Osteocyte (in vitro differentiated cells): Measurements from ENCODE around the gene FLT1. TPM values are rescaled to one million over a fixed set of nuclear protein-coding genes. Genes with fewer than 3 reads are reported as not detected.

ENCODE experiments used
- DNase-seq: peaks from one replicate; pipeline ENCODE4 v3.0.0; 2021; ENCODE audit warnings: mixed read lengths; ENCODE audit not compliant: unreplicated experiment; ENCODE audit errors: extremely low spot score
- H3K27ac Mint-ChIP-seq: one replicate; pipeline ENCODE4 v1.8.0; 2021; ENCODE audit warnings: mild to moderate bottlenecking, mixed read lengths; ENCODE audit not compliant: unreplicated experiment
- H3K27me3 Mint-ChIP-seq: one replicate; pipeline ENCODE4 v1.8.0; 2021; ENCODE audit warnings: mixed read lengths; ENCODE audit not compliant: unreplicated experiment
- H3K36me3 Mint-ChIP-seq: one replicate; pipeline ENCODE4 v1.8.0; 2021; ENCODE audit warnings: mixed read lengths; ENCODE audit not compliant: unreplicated experiment
- H3K4me1 Mint-ChIP-seq: one replicate; pipeline ENCODE4 v1.8.0; 2021; ENCODE audit warnings: mixed read lengths; ENCODE audit not compliant: unreplicated experiment
- H3K4me3 Mint-ChIP-seq: one replicate; pipeline ENCODE4 v1.8.0; 2021; ENCODE audit warnings: mild to moderate bottlenecking, moderate library complexity, mixed read lengths; ENCODE audit not compliant: unreplicated experiment
- H3K9me3 Mint-ChIP-seq: one replicate; pipeline ENCODE4 v1.8.0; 2021; ENCODE audit warnings: mixed read lengths; ENCODE audit not compliant: unreplicated experiment
- CTCF ChIP-seq: fragments of 200-600 bp; sonication (generic); IDR thresholded peaks from 2 replicates; pipeline ENCODE4 v1.5.0; 2021; ENCODE audit warnings: antibody characterized with exemption, mild to moderate bottlenecking, moderate library complexity
- total RNA-seq: library from RNA; stranded (reverse); gene quantifications from 2 replicates; pipeline ENCODE4 v1.2.1, GENCODE V29; 2021

The FLT1 gene
- total RNA-seq, 1 donor from 2014 or later = 3.4 TPM

DNA sequence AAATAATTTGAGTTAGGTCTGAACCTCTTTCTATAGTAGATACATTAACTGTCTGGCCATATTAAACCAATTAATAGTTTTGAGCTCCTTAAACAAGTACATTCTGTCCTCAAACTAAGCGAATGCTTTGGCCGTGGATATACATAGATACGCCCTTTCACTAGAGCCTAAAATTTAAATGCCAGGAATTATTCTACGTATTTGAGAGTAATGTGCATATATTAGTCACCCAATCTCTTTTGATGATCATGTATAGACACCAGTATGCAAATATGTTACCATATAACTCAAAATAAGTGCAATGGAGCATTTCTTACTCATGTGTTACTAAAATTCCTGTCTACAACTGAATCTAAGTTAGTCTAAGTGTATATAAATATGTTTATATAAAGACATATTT, 70.4 kb downstream of the FLT1 start:
- no peak for TF ChIP-seq CTCF
- no peak overlapping the region for H3K27ac Mint-ChIP-seq
- DNase-seq = no peak
- H3K9me3 Mint-ChIP-seq = no peaks in the 10 kb centered on the region
- peaks cover 17% of the 10 kb centered on the region for H3K4me1 Mint-ChIP-seq
- no peak overlapping the region for H3K4me3 Mint-ChIP-seq
- no peaks in the 10 kb centered on the region for H3K27me3 Mint-ChIP-seq
- H3K36me3 Mint-ChIP-seq = no peaks in the 10 kb centered on the region

DNA sequence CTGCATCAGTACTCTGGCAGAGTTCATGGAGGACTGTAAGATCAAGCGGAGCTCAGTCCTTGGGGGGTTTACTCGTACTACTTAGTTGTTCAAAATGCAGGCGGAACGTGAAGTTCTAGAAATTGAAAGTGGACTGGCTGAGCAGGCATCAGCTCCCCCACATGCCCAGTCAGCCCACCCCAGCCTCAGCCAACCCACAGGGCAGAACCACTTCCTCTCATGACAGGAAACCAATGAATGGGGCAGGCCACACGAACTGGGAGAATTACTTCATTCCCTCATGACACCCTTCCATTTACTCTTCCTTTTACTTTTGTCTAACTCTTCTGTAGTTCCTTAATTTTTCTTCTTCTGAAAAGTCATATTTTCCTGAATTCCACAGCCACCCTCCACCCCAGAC, 71.9 kb downstream of the FLT1 start:
- Mint-ChIP-seq H3K27ac (no peak overlapping the region), H3K4me1 (peaks cover 17% of the 10 kb centered on the region), H3K4me3 (no peak overlapping the region), H3K27me3 (no peaks in the 10 kb centered on the region), H3K36me3 (no peaks in the 10 kb centered on the region), H3K9me3 (no peaks in the 10 kb centered on the region)
- DNase-seq = no peak
- no peak for TF ChIP-seq CTCF

DNA sequence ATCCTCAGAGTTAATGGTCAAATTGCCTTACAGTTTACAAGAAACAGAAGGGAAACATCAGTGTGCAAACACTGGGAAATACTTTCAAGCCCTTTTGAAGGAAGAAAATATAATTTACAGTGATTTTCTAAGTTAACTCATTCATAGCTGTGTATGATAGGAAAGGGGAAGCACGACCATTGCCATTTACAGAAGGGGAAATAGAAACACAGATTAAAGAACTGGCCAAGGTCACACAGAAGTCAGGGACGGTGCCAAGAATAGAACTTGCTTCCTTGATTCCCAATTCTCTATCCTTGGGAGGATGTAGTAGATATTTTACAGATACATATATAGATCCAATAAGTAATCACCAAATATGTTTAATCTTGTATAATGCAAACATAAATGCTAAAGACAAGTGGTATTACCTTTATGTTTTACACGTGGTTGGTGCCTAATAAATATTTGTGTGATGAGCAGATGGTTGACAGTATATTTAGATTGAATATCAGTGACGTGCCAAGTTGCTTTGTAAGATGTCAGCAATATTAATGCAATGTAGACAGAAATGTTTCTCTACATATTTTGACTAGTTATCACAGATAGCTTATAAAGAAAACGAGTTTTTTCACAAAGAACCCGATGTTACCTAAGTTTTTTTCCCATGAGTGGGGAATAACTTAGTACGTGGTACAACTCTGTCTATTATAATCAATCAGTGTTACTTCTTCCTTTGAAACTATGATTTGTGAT, 73.1 kb downstream of the FLT1 start:
- Mint-ChIP-seq H3K4me1 (peaks cover 17% of the 10 kb centered on the region), H3K27ac (no peak overlapping the region), H3K27me3 (no peaks in the 10 kb centered on the region), H3K4me3 (no peak overlapping the region), H3K36me3 (no peaks in the 10 kb centered on the region), H3K9me3 (no peaks in the 10 kb centered on the region)
- TF ChIP-seq CTCF = no peak
- no peak for DNase-seq

DNA sequence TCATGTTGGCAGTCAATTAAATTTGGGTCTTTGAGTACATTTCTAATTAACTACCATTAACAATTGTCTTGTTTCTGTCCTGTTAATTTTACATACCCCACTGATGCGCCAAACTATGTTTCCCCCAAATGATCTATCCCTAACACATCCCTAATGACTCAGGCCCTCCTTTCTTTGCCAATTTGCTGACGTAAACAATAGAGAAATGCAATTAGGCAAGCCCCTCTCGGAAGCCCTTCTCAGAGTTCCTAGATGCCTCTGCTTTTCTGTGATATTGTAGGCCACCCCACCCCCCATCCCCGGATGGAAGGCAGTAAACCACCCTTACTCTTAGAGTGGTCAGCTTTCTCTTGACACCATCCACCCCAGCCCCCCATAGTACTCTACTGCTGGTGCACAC, 74.2 kb downstream of the FLT1 start:
- Mint-ChIP-seq H3K36me3 (no peaks in the 10 kb centered on the region), H3K27ac (no peak overlapping the region), H3K9me3 (no peaks in the 10 kb centered on the region), H3K4me3 (no peak overlapping the region), H3K27me3 (no peaks in the 10 kb centered on the region), H3K4me1 (peaks cover 6% of the 10 kb centered on the region)
- no peak for DNase-seq
- no peak for TF ChIP-seq CTCF

GRCh38 chr13:28415994-28416421, 78.9 kb downstream of the FLT1 start:
- Mint-ChIP-seq H3K4me3 (no peak overlapping the region), H3K27me3 (no peaks in the 10 kb centered on the region), H3K27ac (no peak overlapping the region), H3K36me3 (no peaks in the 10 kb centered on the region), H3K9me3 (no peaks in the 10 kb centered on the region), H3K4me1 (peaks cover 8% of the 10 kb centered on the region)
- DNase-seq = no peak
- TF ChIP-seq CTCF = no peak
